ENCODE results near the gene ARID5B. TPM values are rescaled to one million over a fixed set of nuclear protein-coding genes. Genes with fewer than 3 reads are reported as not detected.

ARID5B gene
- total RNA-seq, 2 experiments from 2014 or later, result 49.2 to 51.3 TPM

- CTCF ChIA-PET, result no interaction called here
- no peak for DNase-seq
- Mint-ChIP-seq H3K9me3 (no peaks in the 10 kb centered on the region), H3K27me3 (no peaks in the 10 kb centered on the region), H3K36me3 (ENCODE audit: low read depth) (no peaks in the 10 kb centered on the region), H3K4me3 (no peak overlapping the region), H3K27ac (no peak overlapping the region), H3K4me1 (ENCODE audit: low read depth) (no peaks in the 10 kb centered on the region)
- POLR2A ChIA-PET, result interaction anchor here (0.6 kb wide), 1 partner anchor 218 kb away, joined by 3 read pairs; no protein-coding TSS in a partner anchor
- intact Hi-C loops (cut with DNase I, micrococcal nuclease), result loop anchor here in 1 of 2 experiments (5.0 kb wide), 1 partner anchor 123 kb away; no protein-coding TSS in a partner anchor
- Histone ChIP-seq H3K27me3 (ENCODE audit: control insufficient read depth in 1 of 2, insufficient read depth in 2 of 2, low read length in 2 of 2) (no peaks in the 10 kb centered on the region), H3K4me3 (ENCODE audit: low read length) (no peak overlapping the region), H3K9me3 (ENCODE audit: control insufficient read depth in 1 of 2, insufficient read depth in 1 of 2, low read length in 2 of 2) (no peaks in the 10 kb centered on the region), H3K36me3 (ENCODE audit: insufficient read depth, low read length) (no peaks in the 10 kb centered on the region), H3K27ac (ENCODE audit: low read depth in 1 of 2, low read length in 2 of 2) (no peak overlapping the region), H3K4me1 (ENCODE audit: insufficient read depth, low read length) (peaks cover 5% of the 10 kb centered on the region)
- ATAC-seq (ENCODE audit: poor library complexity), result no peak
- no peak for TF ChIP-seq CTCF (IDR thresholded peaks at IDR 0.05)
Measured at GRCh38 chr10:61870526-61870895, 31.0 kb upstream of the ARID5B start.

- no peaks in the 10 kb centered on the region for H3K27me3 Mint-ChIP-seq
- ChIA-PET POLR2A (no interaction called here), CTCF (no interaction called here)
- no peaks in the 10 kb centered on the region for H3K9me3 Mint-ChIP-seq
- H3K4me1 Mint-ChIP-seq (ENCODE audit: low read depth), result no peaks in the 10 kb centered on the region
- H3K27ac Mint-ChIP-seq, result no peak overlapping the region
- Histone ChIP-seq H3K4me1 (ENCODE audit: insufficient read depth, low read length) (peaks cover 5% of the 10 kb centered on the region), H3K4me3 (ENCODE audit: low read length) (no peak overlapping the region), H3K9me3 (ENCODE audit: control insufficient read depth in 1 of 2, insufficient read depth in 1 of 2, low read length in 2 of 2) (no peaks in the 10 kb centered on the region), H3K27ac (ENCODE audit: low read depth in 1 of 2, low read length in 2 of 2) (no peak overlapping the region), H3K36me3 (ENCODE audit: insufficient read depth, low read length) (no peaks in the 10 kb centered on the region), H3K27me3 (ENCODE audit: control insufficient read depth in 1 of 2, insufficient read depth in 2 of 2, low read length in 2 of 2) (no peaks in the 10 kb centered on the region)
- DNase-seq (no peak), ATAC-seq (ENCODE audit: poor library complexity) (no peak)
- no peak for TF ChIP-seq CTCF (IDR thresholded peaks at IDR 0.05)
- intact Hi-C loops (cut with DNase I, micrococcal nuclease), result loop anchor here in 1 of 2 experiments (5.0 kb wide), 1 partner anchor 124 kb away; no protein-coding TSS in a partner anchor
- H3K36me3 Mint-ChIP-seq (ENCODE audit: low read depth), result no peaks in the 10 kb centered on the region
- H3K4me3 Mint-ChIP-seq, result no peak overlapping the region
Measured at GRCh38 chr10:61871487-61871886, 30.0 kb upstream of the ARID5B start.

- intact Hi-C loops (cut with DNase I, micrococcal nuclease), result no loop called here
- H3K27me3 ChIP-seq (ENCODE audit: control insufficient read depth in 1 of 2, insufficient read depth in 2 of 2, low read length in 2 of 2), result no peaks in the 10 kb centered on the region
- no peaks in the 10 kb centered on the region for H3K4me1 ChIP-seq (ENCODE audit: insufficient read depth, low read length)
- H3K36me3 Mint-ChIP-seq (ENCODE audit: low read depth), result no peaks in the 10 kb centered on the region
- H3K27me3 Mint-ChIP-seq, result no peaks in the 10 kb centered on the region
- H3K9me3 Mint-ChIP-seq, result no peaks in the 10 kb centered on the region
- no peak overlapping the region for H3K27ac ChIP-seq (ENCODE audit: low read depth in 1 of 2, low read length in 2 of 2)
- ChIA-PET POLR2A (interaction anchor here (1.5 kb wide), 1 partner anchor 9 kb away, joined by 4 read pairs; no protein-coding TSS in a partner anchor), CTCF (no interaction called here)
- DNase-seq (no peak), ATAC-seq (ENCODE audit: poor library complexity) (no peak)
- no peaks in the 10 kb centered on the region for H3K9me3 ChIP-seq (ENCODE audit: control insufficient read depth in 1 of 2, insufficient read depth in 1 of 2, low read length in 2 of 2)
- no peak for TF ChIP-seq CTCF (IDR thresholded peaks at IDR 0.05)
- H3K36me3 ChIP-seq (ENCODE audit: insufficient read depth, low read length), result no peaks in the 10 kb centered on the region
- H3K27ac Mint-ChIP-seq, result no peak overlapping the region
- no peak overlapping the region for H3K4me3 Mint-ChIP-seq
- peaks cover 8% of the 10 kb centered on the region for H3K4me1 Mint-ChIP-seq (ENCODE audit: low read depth)
- no peak overlapping the region for H3K4me3 ChIP-seq (ENCODE audit: low read length)
Measured at GRCh38 chr10:61877887-61878739, 23.4 kb upstream of the ARID5B start.
